COLO668 (cell line): Measurements from ENCODE around the gene ZNF20.
A peak's percentile ranks its signal among the peaks of the same experiment; 100 is the strongest.

Experiments used
- DNase-seq: peaks from one replicate; lab custom pipeline; 2025; ENCODE audit not compliant: unreplicated experiment; lab: John Stamatoyannopoulos, UW

The ZNF20 gene

DNA sequence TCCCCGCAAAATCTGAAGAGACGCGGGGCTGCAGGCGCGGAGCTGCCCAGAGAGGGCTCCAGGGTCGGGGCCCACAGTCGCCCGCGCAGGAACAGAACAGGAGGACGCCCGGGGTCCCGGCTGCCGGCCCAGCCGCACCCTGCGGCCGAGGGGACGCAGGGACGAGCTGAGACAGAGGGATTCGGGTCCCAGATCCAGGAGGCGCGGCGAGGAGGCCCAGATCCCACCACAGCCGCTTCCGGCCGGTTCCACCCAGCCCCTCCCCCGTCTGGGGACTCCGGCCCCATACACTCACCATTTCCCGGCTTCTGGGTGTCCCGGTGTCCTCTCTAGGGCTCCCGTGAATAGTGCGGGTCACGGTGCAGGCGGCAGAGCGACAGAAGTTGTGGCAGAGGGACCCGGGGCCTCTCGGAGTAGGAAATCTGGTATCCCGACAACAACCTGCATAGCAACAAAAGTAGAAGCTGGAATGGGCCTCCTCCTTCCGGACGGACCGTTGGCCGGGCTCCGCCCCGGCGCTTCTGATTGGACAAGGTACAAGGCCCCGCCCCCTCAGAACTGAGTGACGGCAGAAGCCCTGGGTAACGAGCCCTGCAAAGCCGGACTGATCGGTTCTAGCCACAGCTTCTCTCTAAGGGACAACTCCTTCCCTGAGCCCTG, at the start of gene ZNF20:
TSS of gene ZNF20 (minus strand) at position 466 of the 660 bp plus-strand sequence. CDS start at position 298, 168 bp downstream.
- DNase-seq: peak; percentile 95

DNA sequence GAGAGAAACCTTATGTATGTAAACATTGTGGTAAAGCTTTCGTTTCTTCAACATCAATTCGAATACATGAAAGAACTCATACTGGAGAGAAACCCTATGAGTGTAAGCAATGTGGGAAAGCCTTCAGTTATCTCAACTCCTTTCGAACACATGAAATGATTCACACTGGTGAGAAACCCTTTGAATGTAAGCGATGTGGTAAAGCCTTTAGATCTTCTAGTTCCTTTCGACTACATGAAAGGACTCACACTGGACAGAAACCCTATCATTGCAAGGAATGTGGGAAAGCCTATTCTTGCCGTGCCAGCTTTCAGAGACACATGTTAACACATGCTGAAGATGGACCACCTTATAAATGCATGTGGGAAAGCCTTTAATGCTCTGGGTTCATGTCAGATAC, 47.5 kb upstream of the ZNF20 start:
- DNase-seq: no peak

DNA sequence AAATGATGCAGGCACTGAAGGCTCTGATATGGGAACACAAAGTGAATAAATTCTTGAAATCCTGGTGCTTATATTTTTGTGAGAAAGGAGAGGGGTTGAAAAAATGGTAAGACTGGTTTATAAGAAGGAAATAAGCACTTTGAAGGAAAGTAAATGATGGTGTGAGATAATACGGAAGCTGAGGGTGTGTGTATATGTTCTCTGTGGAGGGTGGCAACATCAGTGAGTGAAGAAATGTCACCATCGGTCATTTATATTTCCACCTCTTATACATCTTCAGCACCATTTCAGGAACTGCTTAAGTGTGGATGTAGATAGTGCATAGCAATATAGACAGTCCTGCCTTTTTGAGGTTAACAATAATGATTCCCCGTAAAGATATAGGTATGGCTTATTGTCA, 40.2 kb upstream of the ZNF20 start:
- DNase-seq: no peak

DNA sequence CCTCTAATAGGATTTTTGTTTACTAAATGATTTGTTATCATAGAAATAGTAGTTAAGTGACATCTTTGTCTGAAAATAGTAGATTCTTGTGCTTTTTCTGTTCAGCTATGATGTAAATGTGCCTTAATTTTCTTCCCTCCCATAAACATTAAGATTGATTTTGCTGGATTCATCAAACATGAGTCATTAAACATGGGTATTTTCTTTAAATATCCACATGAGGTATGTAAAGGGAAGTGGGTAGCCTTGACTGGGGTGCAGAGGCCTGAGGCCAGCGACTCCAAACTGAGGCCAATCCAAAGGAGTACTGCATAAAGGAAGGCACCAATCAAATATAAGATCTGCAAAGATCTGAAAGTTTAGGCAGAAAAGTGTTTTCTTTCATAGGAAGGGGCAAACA, 26.5 kb upstream of the ZNF20 start:
- no peak for DNase-seq

DNA sequence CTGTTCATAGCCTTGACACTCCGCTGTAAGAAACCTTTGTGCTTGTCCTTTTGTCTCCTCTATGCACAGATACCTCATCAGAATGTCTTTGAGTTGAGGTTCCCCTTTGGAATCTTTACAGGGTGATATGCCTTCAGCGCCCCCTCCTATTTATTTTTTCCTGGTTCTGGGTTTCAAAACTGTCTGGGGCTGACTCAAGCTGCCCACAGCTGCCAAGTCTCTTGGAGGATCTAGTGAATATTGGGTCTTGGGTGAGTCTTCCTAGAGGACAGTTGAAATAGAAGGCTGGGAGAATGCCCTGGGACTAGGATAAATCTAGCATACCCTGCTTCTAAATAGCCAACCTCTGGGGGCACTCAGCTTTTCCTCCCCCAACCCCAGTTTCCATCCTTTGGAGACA, 23.7 kb upstream of the ZNF20 start:
- no peak for DNase-seq

- peak; percentile 96 for DNase-seq
Observed at GRCh38 chr19:12162882-12163806, 23.0 kb upstream of the ZNF20 start, which contains the start of gene ZNF136. Gene ZNF136, plus strand, starts transcription at chr19:12163096. Its CDS starts 108 bp downstream, at chr19:12163204.

- DNase-seq: no peak
Observed at GRCh38 chr19:12162513-12162881, 22.3 kb upstream of the ZNF20 start.

GRCh38 chr19:12159773-12160414, 19.7 kb upstream of the ZNF20 start:
- no peak for DNase-seq

DNA sequence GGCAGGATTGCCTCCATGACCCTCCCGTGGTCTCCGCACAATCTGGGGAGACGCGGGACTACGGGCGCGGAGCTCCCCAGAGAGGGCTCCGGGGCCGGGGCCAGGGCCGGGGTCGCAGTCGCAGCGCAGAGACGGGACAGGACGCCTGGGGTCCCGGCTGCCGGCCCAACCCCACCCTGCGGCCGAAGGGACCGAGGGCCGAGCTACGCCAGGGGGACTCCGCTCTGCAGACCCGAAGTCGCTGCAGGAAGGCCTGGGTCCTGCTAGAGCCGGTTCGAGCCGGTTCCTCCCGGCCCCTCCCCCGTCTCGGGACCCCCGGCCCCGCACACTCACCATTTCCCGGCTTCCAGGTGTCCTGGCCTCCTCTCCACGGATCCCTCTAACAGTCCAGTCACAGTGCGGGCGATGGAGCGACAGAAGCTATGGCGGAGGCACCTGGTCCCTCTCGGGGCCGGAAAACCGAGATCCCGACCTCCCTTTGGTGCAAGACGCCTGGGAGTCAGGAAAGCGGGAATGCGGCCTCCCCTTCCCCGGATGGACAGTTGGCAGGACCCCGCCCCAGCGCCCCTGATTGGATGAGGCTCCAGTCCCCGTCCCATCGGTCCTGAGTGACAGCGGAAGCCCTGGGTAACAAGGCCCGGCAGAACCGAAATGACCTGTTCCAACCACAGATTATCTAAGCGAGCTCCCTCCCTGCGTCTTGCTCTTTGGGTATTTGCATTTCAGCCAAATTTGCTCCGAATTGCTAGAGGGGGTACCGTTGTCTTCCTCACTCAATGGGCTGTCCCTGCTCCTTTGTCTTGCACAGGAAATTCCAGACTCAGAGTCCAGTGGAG, 16.3 kb upstream of the ZNF20 start, which contains the start of gene ZNF625:
TSS of gene ZNF625 (minus strand) at position 512 of the 836 bp plus-strand sequence. CDS start at position 336, 176 bp downstream.
- peak; percentile 92 for DNase-seq

- DNase-seq: no peak
Observed at GRCh38 chr19:12155324-12155860, 15.2 kb upstream of the ZNF20 start.

GRCh38 chr19:12145348-12145747, 5.2 kb upstream of the ZNF20 start:
- DNase-seq: no peak

- DNase-seq: no peak
Observed at GRCh38 chr19:12141405-12141736, 1.2 kb upstream of the ZNF20 start.

GRCh38 chr19:12140545-12141404, 625 bp upstream of the ZNF20 start:
- peak; percentile 89 for DNase-seq

DNA sequence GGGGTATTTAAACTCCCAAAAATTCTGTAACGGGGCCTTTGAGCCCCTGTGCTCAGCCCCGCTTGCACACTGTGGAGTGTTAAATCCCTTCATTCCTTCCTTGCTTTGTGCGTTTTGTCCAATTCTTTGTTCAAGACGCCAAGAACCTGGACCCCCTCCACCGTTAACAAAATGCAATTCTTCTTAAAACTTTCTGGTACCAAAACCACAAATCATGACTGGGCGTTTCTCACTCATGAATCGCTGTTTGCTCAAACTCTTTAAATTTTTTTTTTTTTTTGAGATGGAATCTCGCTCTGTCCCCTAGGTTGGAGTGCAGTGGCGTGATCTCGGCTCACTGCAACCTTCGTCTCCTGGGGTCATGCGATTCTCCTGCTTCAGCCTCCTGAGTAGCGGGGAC, 881 bp downstream of the ZNF20 start:
- no peak for DNase-seq

- no peak for DNase-seq
Observed at GRCh38 chr19:12137221-12137940, 2.8 kb downstream of the ZNF20 start.

DNA sequence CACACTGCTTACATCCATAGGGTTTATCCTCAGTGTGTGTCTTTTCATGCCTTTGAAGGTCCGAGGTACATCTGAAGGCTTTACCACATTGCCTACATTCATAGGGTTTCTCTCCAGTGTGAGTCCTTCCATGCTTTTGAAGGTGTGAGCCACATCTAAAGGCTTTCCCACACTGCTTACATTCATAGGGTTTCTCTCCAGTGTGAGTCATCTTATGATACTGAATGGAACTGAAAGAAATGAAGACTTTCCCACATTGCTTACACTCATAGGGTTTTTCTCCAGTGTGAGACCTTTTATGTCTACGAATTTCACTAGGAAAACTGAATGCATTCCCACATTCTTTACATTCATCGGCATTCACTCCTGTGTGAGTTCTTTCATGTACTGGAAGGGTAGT, 7.1 kb downstream of the ZNF20 start:
- DNase-seq: no peak

- DNase-seq: no peak
Observed at GRCh38 chr19:12126707-12127106, 13.4 kb downstream of the ZNF20 start.

DNA sequence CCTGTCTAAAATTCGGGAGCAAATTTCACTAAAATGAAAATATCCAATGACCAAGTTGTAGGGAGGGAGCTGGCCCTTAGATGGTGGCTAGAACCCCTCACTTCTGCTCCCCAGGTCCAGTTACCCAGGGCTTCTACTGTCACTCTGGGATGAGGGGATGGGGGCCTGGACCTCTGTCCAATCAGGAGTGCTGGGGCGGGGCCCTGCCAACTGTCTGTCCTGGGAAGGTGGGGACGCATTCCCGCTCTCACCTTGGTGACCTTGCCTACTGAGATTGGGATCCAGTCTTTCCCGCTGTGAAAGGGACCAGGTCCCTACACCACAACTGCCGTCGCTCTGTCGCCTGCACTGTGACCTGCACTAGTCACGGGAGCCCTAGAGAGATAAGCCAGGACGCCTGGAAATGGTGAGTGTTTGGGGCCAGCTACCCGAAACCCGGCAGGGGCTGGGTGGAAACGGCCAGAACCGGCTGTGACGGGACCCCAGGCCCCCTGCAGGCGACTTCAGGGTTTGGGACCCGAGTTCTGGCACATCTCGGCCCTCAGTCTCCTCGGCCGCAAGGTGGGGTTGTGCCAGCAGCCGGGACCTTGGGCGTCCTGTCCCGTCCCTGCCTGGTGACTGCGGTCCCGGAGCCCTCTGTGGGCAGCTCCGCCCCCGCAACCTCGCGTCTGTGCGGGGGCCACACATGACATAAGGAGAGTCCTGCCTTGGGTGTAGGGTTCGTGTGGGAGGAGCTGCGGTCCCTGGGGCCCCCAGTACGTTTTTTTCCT, 22.8 kb downstream of the ZNF20 start:
- no peak for DNase-seq
